Testis (tissue), 3 donors: Measurements from ENCODE around the gene THSD1. TPM values are rescaled to one million over a fixed set of nuclear protein-coding genes. Genes with fewer than 3 reads are reported as not detected.

Source experiments
- DNase-seq: peaks from one replicate; pipeline ENCODE4 v3.0.0-alpha.2; 2019
- H3K27ac ChIP-seq, 2 donors: fragments of 200-600 bp; sonication (generic); one replicate each; pipeline ENCODE4 v1.5.1; 2019
- H3K27me3 ChIP-seq: fragments of 200-600 bp; sonication (generic); one replicate; pipeline ENCODE4 v1.5.1; 2019
- H3K36me3 ChIP-seq: fragments of 200-600 bp; sonication (generic); one replicate; pipeline ENCODE4 v1.5.1; 2017; ENCODE audit warnings: low read depth; ENCODE audit errors: missing control alignments
- H3K4me1 ChIP-seq: fragments of 200-600 bp; sonication (generic); one replicate; pipeline ENCODE4 v1.5.1; 2019
- H3K4me3 ChIP-seq, 2 donors: fragments of 200-600 bp; sonication (generic); one replicate each; pipeline ENCODE4 v1.5.1; 2017 to 2019
- H3K9me3 ChIP-seq: fragments of 200-600 bp; sonication (generic); one replicate; pipeline ENCODE4 v1.5.1; 2017
- CTCF ChIP-seq, 3 experiments: fragments of 450-650 bp in 2 of 3; fragments of 200-600 bp in 1 of 3; sonication (generic) in 1 of 3; IDR thresholded peaks; one replicate each; pipeline ENCODE4 v1.5.1; 2016 to 2019; ENCODE audit warnings: antibody characterized with exemption in 3 of 3, mild to moderate bottlenecking in 2 of 3, moderate library complexity in 1 of 3
- POLR2A ChIP-seq: fragments of 450-650 bp; IDR thresholded peaks from one replicate; pipeline ENCODE4 v1.6.1; 2017; ENCODE audit warnings: antibody characterized with exemption, mild to moderate bottlenecking, moderate library complexity
- WGBS, 2 donors: methylation state at CpG; one replicate each; pipeline ENCODE4 v1.1.5; 2018; 5-methylcytosine and 5-hydroxymethylcytosine counted together
- intact Hi-C: fragments of 100-400 bp; cut with DNase I; formaldehyde crosslinking; loops from one replicate; pipeline ENCODE4 v1.15.1; 2023; ENCODE audit warnings: low total_unique reads
- polyA plus RNA-seq: library from polyadenylated mRNA; stranded (reverse); fragments of 350-450 nt; fragmentation: Illumina TruSeq; extraction: RNeasy Lipid Tissue Mini Kit (QIAGEN cat#74804); gene quantifications from one replicate; pipeline ENCODE4 v1.2.3, GENCODE V29; 2014; ENCODE audit warnings: low read depth, low replicate concordance; ENCODE audit not compliant: insufficient read depth
- total RNA-seq, 2 donors: library from RNA; depleted of rRNA; stranded (reverse); fragments of >200 nt; gene quantifications; one replicate each; pipeline ENCODE4 v1.2.3, GENCODE V29; 2016

THSD1 gene
- total and polyA plus RNA-seq, 3 donors from 2014 or later: 4.4 to 4.9 (median 4.7) TPM

DNA sequence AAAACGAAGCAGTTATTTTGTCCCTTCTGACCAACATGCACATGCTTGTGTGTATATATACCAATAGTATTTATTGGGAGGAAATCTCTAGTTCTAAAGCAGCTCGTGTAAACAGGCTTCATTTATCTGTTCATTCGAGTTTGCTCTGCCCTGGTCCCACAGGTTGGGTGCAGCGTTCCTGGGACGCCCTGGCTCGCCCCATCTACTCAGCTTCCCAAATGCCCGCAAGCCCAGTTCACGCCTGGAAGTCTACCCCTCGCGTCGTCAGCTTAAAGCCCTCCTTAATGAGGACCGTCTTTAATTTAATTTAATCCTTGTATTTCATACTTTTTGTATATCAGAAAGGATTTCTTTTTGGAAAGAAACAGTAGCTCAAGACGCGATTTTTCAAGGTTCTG, 604 bp downstream of the THSD1 start:
- H3K27ac ChIP-seq: no peak overlapping the region
- H3K36me3 ChIP-seq: no peaks in the 10 kb centered on the region
- TF ChIP-seq CTCF (IDR thresholded peaks at IDR 0.05): no peak
- TF ChIP-seq POLR2A: no peak
- no peaks in the 10 kb centered on the region for H3K9me3 ChIP-seq
- intact Hi-C loops: no loop called here
- no peaks in the 10 kb centered on the region for H3K27me3 ChIP-seq
- DNase-seq: no peak
- H3K4me3 ChIP-seq: peak overlapping the region; percentile 46 to 55
- no peaks in the 10 kb centered on the region for H3K4me1 ChIP-seq
- 5 to 10% methylated on average over 14 of the region's 14 CpGs for WGBS, 2 donors

GRCh38 chr13:52399708-52400107, 6.3 kb downstream of the THSD1 start:
- Histone ChIP-seq H3K27me3 (no peaks in the 10 kb centered on the region), H3K9me3 (no peaks in the 10 kb centered on the region), H3K27ac (no peak overlapping the region), H3K4me1 (no peaks in the 10 kb centered on the region), H3K4me3 (no peak overlapping the region), H3K36me3 (no peaks in the 10 kb centered on the region)
- TF ChIP-seq POLR2A (no peak), CTCF (IDR thresholded peaks at IDR 0.05) (no peak)
- 80 to 86% methylated on average over 1 of the region's 1 CpG for WGBS, 2 donors
- intact Hi-C loops: no loop called here
- DNase-seq: no peak

DNA sequence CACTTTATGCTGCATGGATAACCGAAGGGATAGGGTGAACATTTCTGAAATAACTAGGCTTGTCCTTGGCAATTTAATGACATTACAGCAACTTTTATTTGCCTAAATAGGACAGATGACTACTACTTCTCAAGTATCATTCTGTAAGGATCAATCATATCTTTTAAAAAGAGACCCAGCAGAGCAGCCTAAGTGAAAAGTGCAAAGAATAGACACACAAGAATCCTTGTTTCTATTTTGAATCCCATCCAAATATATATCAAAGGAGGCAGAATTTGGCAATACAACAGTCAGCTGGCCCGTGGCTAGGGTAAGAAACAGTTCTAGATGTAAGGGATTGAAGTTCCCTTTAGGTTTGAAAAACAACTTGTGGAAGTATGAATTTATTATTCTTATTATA, 6.9 kb downstream of the THSD1 start:
- H3K9me3 ChIP-seq: no peaks in the 10 kb centered on the region
- no peaks in the 10 kb centered on the region for H3K36me3 ChIP-seq
- no peak overlapping the region for H3K4me3 ChIP-seq
- no peak overlapping the region for H3K27ac ChIP-seq
- no peak for DNase-seq
- H3K4me1 ChIP-seq: no peaks in the 10 kb centered on the region
- TF ChIP-seq POLR2A: no peak
- intact Hi-C loops: no loop called here
- H3K27me3 ChIP-seq: no peaks in the 10 kb centered on the region
- 54 to 73% methylated on average over 2 of the region's 2 CpGs for WGBS, 2 donors

DNA sequence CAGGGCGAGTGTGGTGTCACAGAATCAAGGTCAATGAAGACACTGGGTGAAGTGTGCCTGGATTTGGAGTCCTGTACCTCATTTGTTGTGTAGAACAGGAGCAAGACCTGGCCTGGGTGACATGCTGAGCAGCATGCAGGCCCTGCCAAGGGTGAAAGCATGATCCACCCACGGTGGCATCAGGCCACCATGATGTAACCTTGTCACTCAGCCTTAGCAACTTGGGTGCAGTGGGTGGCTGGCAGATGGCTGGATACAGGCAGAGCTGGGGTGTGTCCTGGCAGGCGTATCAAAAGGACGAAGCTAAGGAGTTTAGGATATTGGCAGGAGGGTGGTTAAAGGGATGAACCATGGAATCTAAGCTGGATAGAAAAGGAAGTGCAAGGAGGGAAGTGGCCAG, 10.3 kb downstream of the THSD1 start:
- WGBS, 2 donors: 81 to 88% methylated on average over 4 of the region's 4 CpGs
- no peak for TF ChIP-seq POLR2A

GRCh38 chr13:52394586-52394985, 11.4 kb downstream of the THSD1 start:
- Histone ChIP-seq H3K27ac (no peak overlapping the region), H3K27me3 (no peaks in the 10 kb centered on the region), H3K4me3 (no peak overlapping the region), H3K9me3 (no peaks in the 10 kb centered on the region), H3K36me3 (no peaks in the 10 kb centered on the region), H3K4me1 (no peaks in the 10 kb centered on the region)
- DNase-seq: no peak
- TF ChIP-seq CTCF (IDR thresholded peaks at IDR 0.05) (no peak), POLR2A (no peak)
- whole genome bisulfite sequencing, 2 donors: 78 to 81% methylated on average over 2 of the region's 2 CpGs
- intact Hi-C loops: no loop called here

More for the DNA sequence above, 10.3 kb downstream of the THSD1 start:
- Histone ChIP-seq H3K4me1 (no peaks in the 10 kb centered on the region), H3K9me3 (no peaks in the 10 kb centered on the region), H3K4me3 (no peak overlapping the region), H3K27me3 (no peaks in the 10 kb centered on the region), H3K36me3 (no peaks in the 10 kb centered on the region), H3K27ac (no peak overlapping the region)
- intact Hi-C loops: no loop called here
- DNase-seq: no peak

DNA sequence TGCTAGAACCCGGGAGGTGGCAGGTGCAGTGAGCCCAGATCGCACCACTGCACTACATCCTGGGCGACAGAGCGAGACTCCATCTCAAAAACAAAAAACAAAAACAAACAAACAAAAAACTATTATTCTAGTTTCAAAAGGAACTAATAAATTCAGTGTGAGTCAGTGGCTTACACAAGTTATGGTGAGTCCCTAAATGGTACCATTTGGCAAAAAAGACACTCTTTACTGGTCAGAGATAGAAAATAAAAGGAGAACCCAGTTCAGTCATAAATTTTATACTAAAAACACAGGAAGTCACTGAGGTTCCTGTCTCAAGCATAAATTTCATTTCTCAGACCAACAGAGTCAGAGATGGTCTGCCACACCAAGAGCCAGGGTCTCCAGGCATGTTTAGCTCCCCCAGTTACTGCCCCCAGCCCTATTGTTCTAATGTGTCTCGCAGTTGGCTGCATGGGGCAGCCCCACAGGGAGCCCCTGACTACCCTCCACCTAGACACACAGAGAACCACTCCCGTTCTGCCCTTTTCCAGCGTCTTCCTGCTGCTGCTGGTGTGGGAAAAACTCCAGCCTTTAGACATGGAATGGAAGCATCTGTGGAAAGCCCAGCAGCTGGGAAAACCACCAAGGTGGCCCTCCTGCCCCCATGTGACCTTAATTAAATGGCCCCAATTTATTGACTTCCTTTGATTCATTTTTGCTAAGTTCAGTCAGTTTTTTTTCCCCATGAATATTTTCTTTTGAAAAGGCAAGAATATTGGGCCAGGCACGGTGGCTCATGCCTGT, 12.2 kb downstream of the THSD1 start:
- intact Hi-C loops: no loop called here
- Histone ChIP-seq H3K27ac (no peak overlapping the region), H3K4me3 (no peak overlapping the region), H3K27me3 (no peaks in the 10 kb centered on the region), H3K36me3 (no peaks in the 10 kb centered on the region), H3K4me1 (no peaks in the 10 kb centered on the region), H3K9me3 (no peaks in the 10 kb centered on the region)
- no peak for DNase-seq
- WGBS, 2 donors: 92 to 94% methylated on average over 8 of the region's 8 CpGs
- TF ChIP-seq POLR2A: no peak
- TF ChIP-seq CTCF (IDR thresholded peaks at IDR 0.05): no peak
